ENCODE data around the gene CTRL.
A peak's percentile ranks its signal among the peaks of the same experiment; 100 is the strongest.

The CTRL gene

GRCh38 chr16:67930191-67930590, 1.5 kb downstream of the CTRL start:
- ATAC-seq: no peak
- TF ChIP-seq TOX (CRISPR knock-in tag; IDR thresholded peaks at IDR 0.05; ENCODE audit: borderline replicate concordance) (no peak), SNAI2 (CRISPR knock-in tag; IDR thresholded peaks at IDR 0.05) (no peak), TCF4 (CRISPR knock-in tag; IDR thresholded peaks at IDR 0.05; ENCODE audit: borderline replicate concordance) (no peak), ZNF8 (CRISPR knock-in tag; IDR thresholded peaks at IDR 0.05) (no peak), PATZ1 (CRISPR knock-in tag; IDR thresholded peaks at IDR 0.05; ENCODE audit: borderline replicate concordance) (no peak), GLIS3 (CRISPR knock-in tag; IDR thresholded peaks at IDR 0.05) (no peak), CSDC2 (CRISPR knock-in tag; IDR thresholded peaks at IDR 0.05) (no peak), BACH2 (CRISPR knock-in tag; IDR thresholded peaks at IDR 0.05; ENCODE audit: borderline replicate concordance) (no peak)

GRCh38 chr16:67928561-67929364, 2.9 kb downstream of the CTRL start:
- ATAC-seq: peak; percentile 86
- TF ChIP-seq TCF4 (CRISPR knock-in tag; IDR thresholded peaks at IDR 0.05; ENCODE audit: borderline replicate concordance) (no peak), ZNF70 (CRISPR knock-in tag; IDR thresholded peaks at IDR 0.05) (no peak)

GRCh38 chr16:67928147-67928546, 3.5 kb downstream of the CTRL start:
- peak; percentile 4 for ATAC-seq
- TF ChIP-seq TOX (CRISPR knock-in tag; IDR thresholded peaks at IDR 0.05; ENCODE audit: borderline replicate concordance): no peak
- TF ChIP-seq ZNF70 (CRISPR knock-in tag; IDR thresholded peaks at IDR 0.05): no peak
- TF ChIP-seq CREB5 (CRISPR knock-in tag; IDR thresholded peaks at IDR 0.05; ENCODE audit: low read depth): no peak
- no peak for TF ChIP-seq CSRNP3 (CRISPR knock-in tag; IDR thresholded peaks at IDR 0.05)
- no peak for TF ChIP-seq ZNF8 (CRISPR knock-in tag; IDR thresholded peaks at IDR 0.05)
- no peak for TF ChIP-seq ESRRG (CRISPR knock-in tag; IDR thresholded peaks at IDR 0.05)
- no peak for TF ChIP-seq GLIS3 (CRISPR knock-in tag; IDR thresholded peaks at IDR 0.05)
- TF ChIP-seq PPARA (CRISPR knock-in tag; IDR thresholded peaks at IDR 0.05; ENCODE audit: borderline replicate concordance): no peak
- TF ChIP-seq POU6F1 (CRISPR knock-in tag; IDR thresholded peaks at IDR 0.05; ENCODE audit: borderline replicate concordance, low read depth): no peak
- no peak for TF ChIP-seq TCF4 (CRISPR knock-in tag; IDR thresholded peaks at IDR 0.05; ENCODE audit: borderline replicate concordance)

GRCh38 chr16:67927131-67927941, 4.3 kb downstream of the CTRL start:
- no peak for ATAC-seq
- TF ChIP-seq GLIS3 (CRISPR knock-in tag; IDR thresholded peaks at IDR 0.05) (no peak), RARB (CRISPR knock-in tag; IDR thresholded peaks at IDR 0.05) (no peak), TCF4 (CRISPR knock-in tag; IDR thresholded peaks at IDR 0.05; ENCODE audit: borderline replicate concordance) (no peak), SNAI2 (CRISPR knock-in tag; IDR thresholded peaks at IDR 0.05) (no peak), ZNF565 (CRISPR knock-in tag; conservative IDR thresholded peaks at IDR 0.05; ENCODE audit: low read depth) (no peak), BACH2 (CRISPR knock-in tag; IDR thresholded peaks at IDR 0.05; ENCODE audit: borderline replicate concordance) (no peak)

- peak; percentile 34; the same call in 2 of the 3 replicates for ATAC-seq
- TF ChIP-seq POU6F1 (CRISPR knock-in tag; IDR thresholded peaks at IDR 0.05; ENCODE audit: borderline replicate concordance, low read depth): no peak
- TF ChIP-seq TCF4 (CRISPR knock-in tag; IDR thresholded peaks at IDR 0.05; ENCODE audit: borderline replicate concordance): no peak
- no peak for TF ChIP-seq ESRRG (CRISPR knock-in tag; IDR thresholded peaks at IDR 0.05)
- no peak for TF ChIP-seq PATZ1 (CRISPR knock-in tag; IDR thresholded peaks at IDR 0.05; ENCODE audit: borderline replicate concordance)
- TF ChIP-seq ZNF565 (CRISPR knock-in tag; conservative IDR thresholded peaks at IDR 0.05; ENCODE audit: low read depth): no peak
- no peak for TF ChIP-seq BACH2 (CRISPR knock-in tag; IDR thresholded peaks at IDR 0.05; ENCODE audit: borderline replicate concordance)
- no peak for TF ChIP-seq ARNTL (CRISPR knock-in tag; IDR thresholded peaks at IDR 0.05; ENCODE audit: borderline replicate concordance, low read depth)
- no peak for TF ChIP-seq ISL1 (CRISPR knock-in tag; IDR thresholded peaks at IDR 0.05)
Observed at GRCh38 chr16:67926181-67926750, 5.4 kb downstream of the CTRL start.

Data from SK-N-SH treated with all-trans-retinoic acid at 6 μM for 48 hours (cell line).